ENCODE data around the gene CPA1. TPM values are rescaled to one million over a fixed set of nuclear protein-coding genes. Genes with fewer than 3 reads are reported as not detected.

CPA1 gene
- total and polyA plus RNA-seq, 9 of the 15 experiments (the other 6 are each of a cell fraction or from before 2014, with no cell fraction given): 6.5 TPM; not detected in 8

DNA sequence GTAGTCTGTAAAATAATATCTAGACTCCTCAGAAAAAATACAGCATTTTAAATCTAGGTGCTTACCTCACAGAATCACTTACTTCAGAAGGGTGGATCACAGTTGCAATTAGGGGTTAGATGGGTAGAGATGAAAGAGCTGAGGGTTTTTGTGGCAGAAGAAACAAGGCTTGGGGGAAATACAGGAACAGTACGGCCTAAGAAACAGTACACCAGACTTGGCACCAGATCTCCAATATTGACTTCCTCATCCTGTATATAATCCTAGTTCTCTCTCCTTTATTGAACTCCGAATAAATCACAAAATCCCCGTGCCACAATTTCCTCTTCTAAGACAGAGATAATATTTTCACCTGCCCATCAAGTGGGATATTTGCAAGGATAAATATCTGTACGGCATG is 46.3 kb downstream of the CPA1 start (continued):
- TF ChIP-seq, protein P1, sequence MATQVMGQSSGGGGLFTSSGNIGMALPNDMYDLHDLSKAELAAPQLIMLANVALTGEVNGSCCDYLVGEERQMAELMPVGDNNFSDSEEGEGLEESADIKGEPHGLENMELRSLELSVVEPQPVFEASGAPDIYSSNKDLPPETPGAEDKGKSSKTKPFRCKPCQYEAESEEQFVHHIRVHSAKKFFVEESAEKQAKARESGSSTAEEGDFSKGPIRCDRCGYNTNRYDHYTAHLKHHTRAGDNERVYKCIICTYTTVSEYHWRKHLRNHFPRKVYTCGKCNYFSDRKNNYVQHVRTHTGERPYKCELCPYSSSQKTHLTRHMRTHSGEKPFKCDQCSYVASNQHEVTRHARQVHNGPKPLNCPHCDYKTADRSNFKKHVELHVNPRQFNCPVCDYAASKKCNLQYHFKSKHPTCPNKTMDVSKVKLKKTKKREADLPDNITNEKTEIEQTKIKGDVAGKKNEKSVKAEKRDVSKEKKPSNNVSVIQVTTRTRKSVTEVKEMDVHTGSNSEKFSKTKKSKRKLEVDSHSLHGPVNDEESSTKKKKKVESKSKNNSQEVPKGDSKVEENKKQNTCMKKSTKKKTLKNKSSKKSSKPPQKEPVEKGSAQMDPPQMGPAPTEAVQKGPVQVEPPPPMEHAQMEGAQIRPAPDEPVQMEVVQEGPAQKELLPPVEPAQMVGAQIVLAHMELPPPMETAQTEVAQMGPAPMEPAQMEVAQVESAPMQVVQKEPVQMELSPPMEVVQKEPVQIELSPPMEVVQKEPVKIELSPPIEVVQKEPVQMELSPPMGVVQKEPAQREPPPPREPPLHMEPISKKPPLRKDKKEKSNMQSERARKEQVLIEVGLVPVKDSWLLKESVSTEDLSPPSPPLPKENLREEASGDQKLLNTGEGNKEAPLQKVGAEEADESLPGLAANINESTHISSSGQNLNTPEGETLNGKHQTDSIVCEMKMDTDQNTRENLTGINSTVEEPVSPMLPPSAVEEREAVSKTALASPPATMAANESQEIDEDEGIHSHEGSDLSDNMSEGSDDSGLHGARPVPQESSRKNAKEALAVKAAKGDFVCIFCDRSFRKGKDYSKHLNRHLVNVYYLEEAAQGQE (IDR thresholded peaks at IDR 0.05; ENCODE audit: borderline replicate concordance): no peak
- TF ChIP-seq, protein P1 (CRISPR knock-in tag; IDR thresholded peaks at IDR 0.05; ENCODE audit: low read depth): no peak
- TF ChIP-seq SRSF1 (IDR thresholded peaks at IDR 0.05; ENCODE audit: low read depth, low read length) (no peak), ZNF184 (CRISPR knock-in tag; IDR thresholded peaks at IDR 0.05) (no peak)

All from K562 (cell line).